Left cardiac atrium (tissue), 4 donors: ENCODE measurements around the gene ATP9A. TPM values are rescaled to one million over a fixed set of nuclear protein-coding genes. Genes with fewer than 3 reads are reported as not detected.
A peak's percentile ranks its signal among the peaks of the same experiment; 100 is the strongest.

Experiments
- ATAC-seq, 2 donors: fragments of 200-7000 bp; cut with Tn5 transposase; one replicate each; pipeline ENCODE4 v1.9.1; 2020; ENCODE audit warnings: mild to moderate bottlenecking in 2 of 2, moderate library complexity in 2 of 2
- DNase-seq: peaks from one replicate; pipeline ENCODE4 v3.0.0-alpha.2; 2020
- intact Hi-C, 2 donors: fragments of 100-400 bp; cut with DNase I; formaldehyde crosslinking; loops; one replicate each; pipeline versions ENCODE4 v1.14.1 to v1.15.1; 2022 to 2023
- total RNA-seq, 2 donors: library from RNA; stranded (reverse); fragmentation: NEBNext Ultra II Directional; extraction: Animal tissue kit (Norgen Biotek cat#: 25700); gene quantifications; one replicate each; pipeline ENCODE4 v1.2.1, GENCODE V29; 2021
- donor health status: DM: no; HTN: yes; CAD: no.
- donor health status: DM: no; HTN: yes; CAD: no; lungs with severe emphysema.
- donor health status: DM: yes; HTN: yes; CAD: no.
- donor health status: Dilated cardiomyopathy.

Gene ATP9A
- total RNA-seq, 2 donors from 2014 or later: 27.6 to 28.0 TPM

DNA sequence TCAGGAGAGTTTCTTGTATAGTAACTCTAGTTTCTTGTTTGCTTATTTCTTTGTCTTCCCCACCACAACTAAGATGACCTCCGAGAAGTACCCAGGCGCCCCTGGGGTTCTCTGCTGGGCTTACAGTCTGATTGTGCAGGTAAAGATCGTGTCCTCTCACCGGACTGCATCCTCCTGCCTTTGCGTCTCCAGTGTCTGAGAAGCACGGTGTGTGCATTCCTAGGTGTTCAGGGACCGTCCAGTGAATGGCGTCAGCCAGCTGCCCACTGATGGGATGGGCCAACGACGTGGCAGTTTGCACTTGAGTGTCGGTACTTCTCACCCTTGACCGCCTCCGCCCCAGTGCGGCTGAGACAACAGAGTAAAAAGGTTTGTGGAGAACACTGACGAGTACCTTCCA, 169.6 kb downstream of the ATP9A start:
- intact Hi-C loops: loop anchor here (5.0 to 10.0 kb wide), 3 partner anchors 211 to 614 kb away; no protein-coding TSS in a partner anchor

DNA sequence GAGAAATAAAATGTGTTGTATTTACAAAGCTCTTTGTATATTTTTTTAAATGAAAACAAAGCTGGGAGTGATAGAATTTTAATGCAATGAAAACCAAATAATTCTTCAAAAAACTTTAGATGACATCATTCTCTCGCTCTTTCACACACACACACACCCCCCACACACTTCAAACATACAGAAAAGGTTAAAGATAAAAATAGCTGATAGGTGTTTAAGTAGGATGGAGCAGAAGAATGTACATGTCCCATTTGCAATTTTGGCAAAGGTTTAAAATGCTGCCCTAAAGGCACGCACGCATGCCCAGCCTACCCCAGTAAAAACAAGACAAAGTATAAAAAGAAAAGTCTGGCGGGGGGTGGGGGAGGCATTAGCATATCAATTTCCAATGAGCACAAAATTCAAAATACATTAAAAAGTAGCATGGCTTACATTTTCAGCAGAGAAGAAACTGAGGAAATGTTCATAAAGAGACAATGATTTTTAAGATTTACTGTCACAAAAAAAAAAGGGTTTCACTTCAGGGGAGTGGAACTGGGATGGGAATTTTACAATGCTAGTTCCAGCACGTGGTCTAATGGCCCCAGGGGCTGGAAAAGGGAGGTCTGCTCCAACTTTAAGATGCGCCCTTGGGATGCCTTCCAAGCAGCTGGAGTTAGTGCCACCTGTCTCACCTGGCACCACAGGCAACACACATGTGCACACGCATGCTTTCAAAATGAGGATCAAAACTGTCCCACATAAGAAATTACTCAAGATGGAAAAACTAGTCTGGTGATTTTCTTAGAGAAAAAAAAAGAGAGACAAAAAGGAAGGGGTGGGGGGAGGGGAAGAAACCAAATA, 170.6 kb downstream of the ATP9A start:
- ATAC-seq (no peak), DNase-seq (no peak)
- intact Hi-C loops: loop anchor here (5.0 to 10.0 kb wide), 3 partner anchors 210 to 613 kb away; no protein-coding TSS in a partner anchor

More for the DNA sequence above, 169.6 kb downstream of the ATP9A start:
- DNase-seq (no peak), ATAC-seq (no peak)

DNA sequence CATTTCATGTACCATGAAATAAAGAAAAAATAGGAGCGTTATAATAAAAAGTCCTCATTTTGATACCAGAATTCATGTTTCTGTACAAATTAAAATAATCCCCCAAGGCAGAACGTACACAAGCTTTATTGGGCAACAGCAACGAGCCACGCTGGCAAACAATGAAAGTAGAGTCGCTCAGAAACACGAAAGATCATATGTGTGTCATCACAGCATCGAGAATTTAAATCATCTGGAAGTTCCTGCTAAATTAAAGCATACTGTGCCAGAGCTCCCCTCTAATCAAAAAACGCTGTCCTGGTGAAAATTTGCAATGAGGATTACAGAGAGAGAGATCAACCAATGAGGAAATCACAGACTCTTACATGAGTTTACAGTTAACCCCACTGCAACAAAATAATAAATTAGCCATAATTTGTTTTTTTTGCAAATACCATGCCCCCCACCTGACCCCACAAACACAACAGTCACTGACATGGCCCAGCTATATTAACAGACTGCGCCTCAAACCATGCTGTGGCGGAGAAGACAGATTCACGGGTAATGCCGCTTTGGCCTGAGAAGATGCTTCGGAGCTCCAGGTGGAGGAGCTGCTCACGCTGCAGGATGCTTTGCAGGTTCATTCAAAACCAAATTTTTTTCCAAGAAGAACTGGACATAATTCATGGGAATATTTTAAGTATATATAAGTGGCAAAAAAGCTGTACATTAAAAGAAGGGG, 171.4 kb downstream of the ATP9A start:
- no peak for DNase-seq
- ATAC-seq: no peak
- intact Hi-C loops: loop anchor here (5.0 to 10.0 kb wide), 3 partner anchors 210 to 612 kb away; no protein-coding TSS in a partner anchor

DNA sequence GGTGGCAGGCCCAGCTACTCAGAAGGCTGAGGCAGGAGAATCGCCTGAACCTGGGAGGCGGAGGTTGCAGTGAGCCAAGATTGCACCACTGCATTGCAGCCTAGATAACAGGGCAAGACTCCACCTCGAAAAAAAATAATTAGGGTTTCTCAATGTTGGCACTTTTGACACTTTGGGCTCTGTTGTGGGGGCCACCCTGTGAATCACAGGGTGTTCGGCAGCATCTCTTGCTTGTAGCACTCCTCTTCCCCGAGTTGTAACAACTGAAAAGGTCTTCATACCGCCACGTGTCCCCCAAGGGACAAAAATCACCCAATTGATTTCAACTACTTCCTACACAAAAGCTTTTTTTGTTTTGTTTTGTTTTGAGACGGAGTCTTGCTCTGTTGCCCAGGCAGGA, 172.4 kb downstream of the ATP9A start:
- intact Hi-C loops: loop anchor here (2.0 to 10.0 kb wide), 4 partner anchors 208 to 611 kb away; no protein-coding TSS in a partner anchor
- peak in 1 of 2 donors; percentile 71 for ATAC-seq
- DNase-seq: no peak

DNA sequence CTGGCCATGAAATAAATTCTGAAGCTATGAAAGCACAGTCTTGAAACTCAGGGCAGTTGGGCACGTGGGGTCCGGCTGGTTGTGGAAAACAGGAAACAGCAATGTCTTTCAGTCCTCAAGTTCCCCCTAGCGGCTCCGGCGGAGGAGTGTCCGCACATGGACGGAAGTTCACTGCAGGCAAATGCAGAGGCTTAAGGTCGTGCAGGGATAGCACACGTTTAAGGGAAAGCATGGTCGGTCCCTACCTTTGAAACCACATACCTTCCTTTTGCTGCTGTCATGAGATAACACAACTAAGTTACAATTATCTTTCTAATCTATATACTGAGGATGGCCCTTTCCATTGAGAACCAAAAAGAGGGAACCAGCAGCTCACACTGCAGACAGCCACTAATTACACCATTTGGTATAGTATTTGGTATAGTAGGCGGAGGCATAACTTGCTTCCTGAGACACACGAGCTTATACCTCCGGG, 173.1 kb downstream of the ATP9A start:
- DNase-seq (peak; percentile 90), ATAC-seq (peak; percentile 98)
- intact Hi-C loops: loop anchor here (2.0 to 10.0 kb wide), 4 partner anchors 208 to 610 kb away; no protein-coding TSS in a partner anchor

DNA sequence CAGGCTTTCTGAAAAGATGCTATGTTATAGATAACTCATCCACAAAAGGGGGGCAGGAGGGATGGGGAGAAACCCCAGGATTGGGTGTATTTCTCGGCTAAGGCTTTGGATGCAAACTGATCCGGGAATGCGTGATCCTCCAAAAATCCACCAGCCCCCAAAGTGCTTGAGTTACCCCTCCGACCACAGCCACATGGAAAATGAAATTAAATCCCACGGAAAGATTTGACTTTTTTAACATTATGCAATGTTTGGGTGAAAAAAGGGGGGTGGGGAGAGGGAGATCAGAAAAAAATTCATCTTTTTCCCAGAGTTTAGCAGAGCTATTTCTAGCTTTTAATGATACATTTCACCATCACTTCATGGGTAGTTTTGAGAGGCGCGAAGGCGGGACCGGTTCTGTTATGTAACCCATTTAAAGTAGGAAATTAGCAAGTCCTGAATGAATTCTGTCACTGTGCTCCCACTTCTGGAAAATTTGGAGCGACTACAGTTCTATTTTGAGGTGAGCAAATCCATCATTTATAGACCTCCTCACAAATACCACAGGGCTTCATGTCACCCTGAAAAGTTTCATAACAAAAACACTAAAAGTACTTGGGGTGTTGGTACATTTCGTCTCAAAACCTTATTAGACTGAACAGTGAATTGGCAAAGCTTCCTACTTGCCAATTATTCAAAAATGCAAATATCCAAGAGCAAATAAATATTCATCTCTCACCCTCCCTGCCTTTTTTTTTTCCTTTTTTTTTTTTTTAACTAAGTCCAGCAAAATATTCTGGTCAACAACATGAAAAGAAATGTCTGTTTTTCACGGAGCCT, 173.7 kb downstream of the ATP9A start:
- DNase-seq (no peak), ATAC-seq (peak; percentile 13 to 28)
- intact Hi-C loops: loop anchor here (2.0 to 10.0 kb wide), 4 partner anchors 207 to 610 kb away; no protein-coding TSS in a partner anchor

DNA sequence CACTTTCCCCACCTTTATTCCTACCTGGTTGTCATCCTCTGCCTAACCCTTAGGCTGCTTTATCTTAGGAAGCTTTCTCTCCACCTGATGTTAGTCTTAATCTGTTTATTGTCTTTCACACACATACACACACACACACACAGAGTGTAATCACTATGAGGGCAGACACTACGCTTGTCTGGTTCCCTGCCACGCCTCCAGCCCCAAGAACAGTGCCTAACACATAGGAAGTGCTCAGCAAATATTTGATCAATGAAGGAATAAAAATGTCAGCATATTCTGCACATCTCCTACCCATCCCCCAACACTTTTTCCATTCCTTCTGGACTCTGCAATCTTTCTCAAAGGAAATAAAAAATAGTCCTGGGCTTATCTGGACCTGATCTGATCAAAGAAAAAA, 174.6 kb downstream of the ATP9A start:
- no peak for DNase-seq
- no peak for ATAC-seq
- intact Hi-C loops: loop anchor here in 1 of 2 donors (10.0 kb wide), 1 partner anchor 609 kb away; no protein-coding TSS in a partner anchor

DNA sequence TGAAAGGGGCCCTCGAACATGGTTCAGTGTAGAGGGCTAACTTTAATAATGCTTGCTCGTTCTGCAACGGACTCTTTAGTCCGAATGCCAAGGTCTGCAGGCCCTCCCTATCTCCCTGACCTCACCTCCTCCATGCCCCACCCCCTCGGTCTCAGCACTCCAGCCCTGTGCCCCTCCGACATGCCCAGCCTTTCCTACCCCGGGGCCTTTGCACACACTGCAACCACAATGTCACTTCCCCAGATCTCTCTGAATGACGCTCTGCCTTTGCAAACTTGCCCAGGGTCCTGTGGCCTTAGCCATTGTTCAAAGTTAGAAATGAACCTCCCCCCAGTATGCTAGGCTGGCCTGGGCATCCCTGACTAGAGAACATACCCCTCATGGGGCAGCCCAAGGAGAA, 175.6 kb downstream of the ATP9A start:
- ATAC-seq: no peak
- intact Hi-C loops: loop anchor here in 1 of 2 donors (10.0 kb wide), 1 partner anchor 608 kb away; no protein-coding TSS in a partner anchor
- DNase-seq: no peak

DNA sequence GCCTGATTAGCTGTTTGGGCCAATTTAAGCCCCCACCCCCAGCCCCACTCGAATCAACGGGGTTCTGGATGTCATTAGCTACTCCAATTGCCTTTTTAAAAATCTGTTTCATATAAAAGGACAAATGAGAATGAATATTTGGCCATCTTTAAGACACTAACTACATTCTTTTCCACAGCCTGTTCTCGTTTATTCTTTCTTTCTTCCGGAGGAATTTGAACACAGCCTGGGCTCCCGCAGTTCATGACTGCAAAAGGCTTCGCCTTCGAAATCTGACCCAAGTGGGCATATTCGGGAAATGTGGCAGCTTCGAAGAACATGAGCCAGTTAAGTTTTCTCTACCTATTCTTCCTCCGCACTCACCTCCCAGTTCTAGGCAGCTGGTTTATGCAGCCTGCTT, 176.3 kb downstream of the ATP9A start:
- no peak for DNase-seq
- intact Hi-C loops: loop anchor here in 1 of 2 donors (10.0 kb wide), 1 partner anchor 607 kb away; no protein-coding TSS in a partner anchor
- ATAC-seq: no peak

DNA sequence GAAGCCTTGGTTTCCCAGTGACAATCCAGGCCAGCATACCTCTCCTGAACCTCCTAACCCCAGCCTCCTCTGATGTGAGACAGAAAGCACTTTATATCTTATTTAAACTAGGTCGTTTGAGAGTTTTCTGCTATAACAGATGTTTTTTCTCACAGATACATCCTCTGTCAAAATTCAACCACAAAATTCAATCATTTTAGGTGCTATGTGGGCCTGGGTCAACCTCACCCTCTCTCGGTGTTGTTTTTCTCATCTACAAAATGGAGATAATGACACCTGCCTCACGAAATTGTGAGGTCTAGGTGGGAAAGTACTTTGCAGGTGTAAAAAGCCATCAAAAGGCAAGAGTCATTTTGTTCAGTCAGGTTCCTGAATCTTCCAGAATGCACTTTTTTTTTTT, 179.4 kb downstream of the ATP9A start:
- DNase-seq (no peak), ATAC-seq (no peak)
- intact Hi-C loops: no loop called here

DNA sequence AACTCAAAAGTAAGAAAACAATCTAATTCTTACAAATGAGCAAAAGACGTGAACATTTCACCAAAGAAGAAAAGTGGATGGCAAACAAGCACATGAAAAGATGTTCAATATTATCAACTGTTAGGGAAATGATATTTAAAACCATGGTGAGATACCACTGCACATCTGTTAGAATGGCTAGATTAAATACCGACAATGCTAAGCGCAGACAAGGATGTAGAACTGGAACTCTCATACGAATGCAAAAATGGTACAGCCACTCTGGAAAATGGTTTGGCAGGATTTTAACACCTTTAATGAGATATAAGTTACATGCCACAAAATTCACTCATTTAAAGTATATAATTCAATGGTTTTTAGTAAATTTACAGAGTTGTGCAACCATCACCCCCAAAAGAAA, 181.0 kb downstream of the ATP9A start:
- DNase-seq (no peak), ATAC-seq (no peak)
- intact Hi-C loops: no loop called here

DNA sequence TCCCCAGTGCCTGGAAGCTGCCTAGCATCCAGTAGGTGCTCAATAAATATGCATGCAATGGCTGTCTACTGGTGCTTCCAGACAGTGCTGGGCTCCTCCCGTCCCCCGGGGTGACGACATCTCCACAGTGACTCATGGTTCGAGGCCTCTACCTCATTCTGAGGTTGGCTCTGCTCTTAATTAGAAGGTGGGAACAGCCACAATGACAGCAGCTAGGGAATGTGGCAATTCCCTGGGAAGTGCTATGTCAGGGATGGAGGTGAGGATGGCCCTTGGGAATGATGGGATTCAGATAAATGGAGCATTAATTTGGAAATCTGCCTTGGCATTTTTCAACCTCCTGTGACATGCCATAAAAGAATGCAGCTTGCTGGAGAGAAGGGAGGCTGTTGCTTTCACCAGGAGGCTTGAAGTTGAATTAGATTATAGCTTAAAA, 182.2 kb downstream of the ATP9A start:
- ATAC-seq (peak in 1 of 2 donors; percentile 70), DNase-seq (no peak)
- intact Hi-C loops: no loop called here

DNA sequence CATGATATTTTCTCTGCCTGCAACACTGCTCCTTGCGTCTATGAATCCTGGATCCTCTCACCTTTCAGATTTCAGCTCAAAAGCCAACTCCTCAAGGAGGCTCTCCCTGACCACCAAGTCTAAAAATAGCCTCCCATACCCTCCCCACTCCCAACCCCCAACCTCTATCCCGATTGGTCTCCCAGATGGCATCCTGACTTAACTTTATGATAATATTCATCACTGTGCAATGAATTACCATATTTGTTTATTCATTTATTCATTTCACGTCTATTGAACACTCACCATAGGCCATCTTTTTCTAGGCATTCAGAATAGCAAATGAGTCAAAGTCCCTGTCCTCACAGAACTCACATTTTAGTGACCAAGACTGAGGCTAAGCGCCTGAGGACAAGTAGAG, 183.0 kb downstream of the ATP9A start:
- intact Hi-C loops: no loop called here
- ATAC-seq (no peak), DNase-seq (no peak)

DNA sequence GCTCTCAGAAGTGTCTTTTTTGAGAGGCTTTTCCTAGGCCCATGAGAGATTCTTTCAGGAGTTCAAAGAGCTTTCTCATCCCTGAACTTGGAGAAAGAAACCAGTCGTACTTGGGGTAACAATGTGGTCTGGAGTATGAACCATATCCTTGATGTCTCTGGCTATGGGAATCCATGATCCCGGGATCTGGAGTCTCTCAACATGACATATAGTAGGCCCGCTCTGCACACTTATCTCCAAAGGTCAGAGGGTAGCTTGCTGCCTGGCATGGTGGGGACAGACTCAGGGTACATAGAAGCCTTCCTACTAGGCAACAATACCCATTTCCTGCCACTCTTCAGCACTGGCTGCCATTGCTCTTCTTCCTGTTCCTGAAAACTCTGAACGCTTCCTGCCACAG, 183.5 kb downstream of the ATP9A start:
- no peak for ATAC-seq
- intact Hi-C loops: no loop called here
- DNase-seq: no peak

DNA sequence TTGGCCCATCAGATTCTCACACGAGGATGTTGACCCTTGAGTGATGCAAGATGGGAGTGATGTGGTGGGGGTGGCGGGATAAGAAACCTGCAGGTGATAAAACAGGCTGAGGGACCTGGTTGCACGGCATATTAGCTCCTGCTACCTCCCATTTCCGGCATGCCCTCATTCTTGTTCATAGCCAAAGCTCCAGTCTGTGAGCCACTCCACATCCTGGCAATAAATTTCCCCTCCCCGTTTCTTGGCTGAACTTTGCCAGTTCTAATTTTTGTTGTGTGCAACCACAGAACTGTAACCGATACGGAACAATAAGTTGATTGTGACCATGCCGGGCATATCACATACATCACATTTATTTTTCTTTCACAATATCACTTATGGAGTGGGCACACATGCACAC, 184.1 kb downstream of the ATP9A start:
- no peak for DNase-seq
- intact Hi-C loops: no loop called here
- ATAC-seq: no peak

DNA sequence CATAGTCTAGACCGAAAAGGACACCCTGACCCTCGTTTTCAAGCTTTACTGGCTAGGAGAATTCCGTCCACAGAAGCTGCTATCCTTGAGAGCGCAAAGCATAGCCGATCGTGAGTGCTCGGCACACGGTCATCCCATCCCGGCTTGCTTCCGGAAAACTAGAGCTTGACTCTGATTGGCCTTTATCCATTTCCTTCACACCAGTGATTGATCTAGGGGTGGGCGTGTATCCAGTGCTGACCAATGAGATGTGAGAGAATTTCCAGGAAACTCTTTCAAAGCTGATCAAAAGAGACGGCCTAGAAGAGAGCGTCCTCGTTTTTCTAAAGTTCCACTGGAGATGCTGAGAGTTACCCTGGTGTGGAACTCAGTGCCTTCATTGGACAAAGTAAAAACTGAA, 184.7 kb downstream of the ATP9A start:
- ATAC-seq (no peak), DNase-seq (no peak)
- intact Hi-C loops: no loop called here

DNA sequence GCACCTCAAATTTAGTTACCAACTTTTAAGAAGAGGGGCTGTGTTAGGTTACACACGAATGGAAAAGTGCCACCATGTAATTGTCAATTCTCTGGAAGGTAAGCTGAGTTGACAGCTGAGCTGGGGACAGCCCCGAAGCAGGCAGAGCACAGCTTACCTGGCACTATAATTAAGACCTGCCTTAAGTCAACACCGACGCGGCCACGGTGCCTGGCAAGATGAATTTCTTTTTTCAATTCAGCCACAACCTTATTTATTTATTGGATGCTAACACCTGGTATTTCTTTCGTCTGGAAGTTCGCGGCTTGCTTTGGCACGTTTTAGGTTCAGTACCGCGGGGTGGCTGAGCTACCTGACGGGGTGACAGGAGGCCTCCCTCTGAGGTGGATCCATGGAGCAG, 185.1 kb downstream of the ATP9A start:
- intact Hi-C loops: no loop called here
- DNase-seq (no peak), ATAC-seq (no peak)

DNA sequence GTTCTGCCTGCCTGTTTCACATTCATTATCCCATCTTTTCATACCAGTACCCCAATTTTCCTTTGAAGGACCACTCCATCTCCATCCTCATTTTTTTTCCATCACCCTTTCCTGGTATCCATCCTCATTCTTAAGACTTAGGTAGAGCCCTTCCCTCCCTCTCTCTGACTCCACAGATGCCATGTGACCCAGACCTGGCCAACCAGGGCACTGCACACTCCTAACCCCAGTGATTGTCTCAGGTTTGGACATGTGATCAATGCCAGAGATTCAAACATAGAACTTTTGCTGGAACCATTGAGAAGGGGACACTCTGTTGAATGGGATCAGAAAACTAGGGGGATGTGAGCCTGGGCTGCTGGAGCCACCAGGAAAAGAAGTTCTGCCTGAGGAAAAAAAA, 186.6 kb downstream of the ATP9A start:
- ATAC-seq (no peak), DNase-seq (no peak)
- intact Hi-C loops: no loop called here

DNA sequence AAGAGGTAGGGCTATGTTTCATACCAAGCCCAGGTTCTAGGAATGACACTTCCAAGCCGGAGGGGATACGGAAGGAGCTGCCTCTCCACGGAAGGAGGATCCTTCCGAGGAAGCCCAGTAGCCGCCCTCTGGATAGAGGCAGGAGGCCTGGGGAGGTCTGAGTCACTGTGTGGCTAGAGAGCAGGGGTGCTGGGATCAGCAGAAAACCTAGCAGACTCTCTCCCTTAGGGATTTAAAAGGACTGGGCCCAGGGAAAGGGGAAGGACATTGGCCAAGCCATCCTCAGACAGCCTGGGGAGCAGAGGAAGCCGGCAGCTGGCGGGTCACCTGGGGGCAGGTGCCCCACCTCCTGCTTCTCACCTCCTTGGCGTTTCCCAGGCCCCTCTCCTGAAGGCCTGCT, 189.1 kb downstream of the ATP9A start:
- intact Hi-C loops: no loop called here
- ATAC-seq (no peak), DNase-seq (no peak)
